ENCODE data around the gene L3MBTL4. TPM values are rescaled to one million over a fixed set of nuclear protein-coding genes. Genes with fewer than 3 reads are reported as not detected.
"Not testable (repeated sequence)": the region's sequence is repeated elsewhere in the genome, so short reads cannot be mapped to it uniquely, and the experiment has no call there.

Gene L3MBTL4
- total and polyA plus RNA-seq, 8 donors = 5.7 to 13.9 (median 6.9) TPM

DNA sequence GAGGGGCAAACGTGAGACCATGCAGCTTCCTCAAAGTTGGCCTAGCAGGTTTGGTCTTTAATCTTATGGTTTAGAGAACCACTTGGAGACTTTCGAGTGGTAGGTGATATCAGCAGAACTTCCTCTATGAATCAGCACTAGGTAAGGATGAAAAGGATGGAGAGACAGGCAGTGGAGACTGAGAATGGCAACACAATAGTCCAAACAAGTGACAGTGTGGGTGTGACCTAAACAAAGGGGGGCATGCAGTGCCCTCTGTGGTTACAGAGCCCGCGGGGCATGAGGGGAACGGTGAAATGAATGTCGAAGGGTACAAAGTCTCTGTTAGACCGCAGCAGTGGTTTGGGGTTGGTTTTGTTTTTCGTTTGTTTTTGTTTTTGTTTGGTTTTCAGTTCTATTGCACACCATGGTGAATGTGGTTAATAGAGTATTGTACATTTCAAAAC is 143.9 kb downstream of the L3MBTL4 start:
- Histone ChIP-seq H3K27me3 (no peaks in the 10 kb centered on the region), H3K9me3 (no peaks in the 10 kb centered on the region), H3K4me3 (no peak overlapping the region), H3K36me3 (no peaks in the 10 kb centered on the region), H3K4me1 (no peaks in the 10 kb centered on the region), H3K27ac (no peak overlapping the region)
- TF ChIP-seq CTCF (IDR thresholded peaks at IDR 0.05) = no peak
- DNase-seq = no peak
- no peak for ATAC-seq
- intact Hi-C loops (cut with DNase I) = no loop called here

DNA sequence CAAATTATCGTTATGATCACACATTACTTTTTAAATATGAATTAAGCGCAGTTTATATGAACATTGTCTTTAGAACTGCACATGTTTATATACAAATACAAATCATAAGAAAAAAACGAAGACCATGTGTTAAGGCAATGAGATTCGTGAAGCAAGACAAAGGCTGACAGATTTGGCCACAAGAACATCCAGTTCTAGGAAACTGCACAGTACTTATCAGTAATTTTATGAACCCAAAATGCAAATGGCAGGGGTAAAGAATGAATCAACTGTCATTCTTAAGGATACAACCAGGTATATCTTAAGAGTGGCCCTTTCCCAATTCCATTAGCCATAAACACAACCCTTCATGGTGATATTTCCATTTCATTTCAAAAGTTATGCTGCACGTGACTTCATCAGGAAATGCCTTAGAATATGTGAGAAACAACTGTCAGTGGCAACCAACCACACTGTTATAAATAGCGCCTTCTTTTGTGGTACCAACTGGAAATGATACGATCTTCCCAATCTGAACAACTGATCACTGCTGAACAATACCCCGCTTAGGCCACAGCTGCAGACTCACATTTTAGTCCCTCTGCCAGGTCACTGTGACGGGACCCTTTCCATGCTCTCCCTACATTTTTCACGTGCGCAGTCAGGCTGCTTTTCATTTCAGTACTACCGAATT is 144.9 kb downstream of the L3MBTL4 start:
- no peaks in the 10 kb centered on the region for H3K4me1 ChIP-seq
- no peak for DNase-seq
- no peak for ATAC-seq
- no peak overlapping the region for H3K27ac ChIP-seq
- H3K9me3 ChIP-seq = no peaks in the 10 kb centered on the region
- intact Hi-C loops (cut with DNase I) = no loop called here
- no peaks in the 10 kb centered on the region for H3K27me3 ChIP-seq
- no peak for TF ChIP-seq CTCF (IDR thresholded peaks at IDR 0.05)
- no peak overlapping the region for H3K4me3 ChIP-seq
- no peaks in the 10 kb centered on the region for H3K36me3 ChIP-seq

DNA sequence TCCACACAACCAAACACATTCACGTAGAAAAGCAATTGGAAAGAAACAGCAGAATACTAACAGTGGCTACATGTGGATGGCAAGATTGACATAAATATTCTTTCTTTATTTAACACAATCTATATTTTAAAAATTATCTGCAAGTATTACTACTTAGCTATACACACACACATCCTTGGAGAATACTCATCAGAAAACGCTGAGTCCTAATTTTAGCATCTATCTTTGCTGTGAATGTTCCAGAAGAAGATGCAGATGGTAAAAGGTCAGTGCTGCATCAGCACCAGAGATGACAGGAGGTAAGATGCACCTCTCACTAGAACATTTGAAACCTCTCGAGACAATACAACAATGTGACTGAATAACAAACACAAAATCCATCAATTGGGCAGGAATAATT is 148.5 kb downstream of the L3MBTL4 start:
- H3K4me3 ChIP-seq = no peak overlapping the region
- peaks cover 0 to 11% of the 10 kb centered on the region in 2 donors for H3K36me3 ChIP-seq
- intact Hi-C loops (cut with DNase I) = no loop called here
- no peaks in the 10 kb centered on the region for H3K4me1 ChIP-seq
- H3K27ac ChIP-seq = no peak overlapping the region
- ATAC-seq = no peak
- DNase-seq = no peak
- H3K27me3 ChIP-seq = no peaks in the 10 kb centered on the region
- no peaks in the 10 kb centered on the region for H3K9me3 ChIP-seq
- TF ChIP-seq CTCF (IDR thresholded peaks at IDR 0.05) = no peak

- no peak overlapping the region for H3K4me3 ChIP-seq
- intact Hi-C loops (cut with DNase I) = no loop called here
- peaks cover 0 to 2% of the 10 kb centered on the region in 2 donors for H3K4me1 ChIP-seq
- ATAC-seq (no peak), DNase-seq (no peak)
- peaks cover 0 to 11% of the 10 kb centered on the region in 2 donors for H3K36me3 ChIP-seq
- peaks cover 0 to 14% of the 10 kb centered on the region in 2 donors for H3K9me3 ChIP-seq
- no peak overlapping the region for H3K27ac ChIP-seq
- H3K27me3 ChIP-seq = no peaks in the 10 kb centered on the region
- TF ChIP-seq CTCF (IDR thresholded peaks at IDR 0.05) = no peak
These were observed 152.8 kb downstream of the L3MBTL4 start for GRCh38 chr18:6261938-6262337.

GRCh38 chr18:6259324-6259723 is 155.4 kb downstream of the L3MBTL4 start:
- intact Hi-C loops (cut with DNase I); H3K27me3 ChIP-seq; DNase-seq; ATAC-seq; H3K27ac ChIP-seq; H3K4me3 ChIP-seq: not testable (repeated sequence)
- H3K36me3 ChIP-seq = peaks cover 0 to 11% of the 10 kb centered on the region in 2 donors
- peaks cover 0 to 14% of the 10 kb centered on the region in 2 donors for H3K9me3 ChIP-seq
- peaks cover 8 to 15% of the 10 kb centered on the region in 2 donors for H3K4me1 ChIP-seq

DNA sequence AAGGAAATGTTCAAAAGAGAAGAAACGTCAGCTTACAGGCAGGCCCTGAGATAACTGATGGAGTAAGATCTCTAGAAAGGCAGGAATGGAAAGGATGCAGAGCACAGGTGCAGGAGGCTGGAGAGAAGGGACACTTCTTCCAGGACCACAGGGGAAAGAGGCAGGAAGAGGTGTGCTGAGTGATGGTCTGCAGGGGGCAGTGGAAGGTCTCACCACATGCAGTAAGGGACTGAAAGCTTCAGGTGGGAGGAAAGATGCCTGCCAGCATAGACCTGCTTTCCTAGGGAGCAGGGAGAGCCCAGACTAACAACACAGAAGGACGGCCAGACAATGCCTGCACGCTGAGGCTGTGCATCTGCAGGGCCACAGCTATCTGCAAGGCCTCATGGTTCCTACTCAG is 156.8 kb downstream of the L3MBTL4 start:
- no peaks in the 10 kb centered on the region for H3K27me3 ChIP-seq
- H3K4me3 ChIP-seq = no peak overlapping the region
- peaks cover 8 to 15% of the 10 kb centered on the region in 2 donors for H3K4me1 ChIP-seq
- no peak for TF ChIP-seq CTCF (IDR thresholded peaks at IDR 0.05)
- no peak overlapping the region for H3K27ac ChIP-seq
- intact Hi-C loops (cut with DNase I) = no loop called here
- H3K9me3 ChIP-seq = peaks cover 0 to 14% of the 10 kb centered on the region in 2 donors
- peaks cover 0 to 11% of the 10 kb centered on the region in 2 donors for H3K36me3 ChIP-seq
- DNase-seq (no peak), ATAC-seq (no peak)

All from left lung (tissue), 10 donors.